ENCODE results near the gene PCSK6. TPM values are rescaled to one million over a fixed set of nuclear protein-coding genes. Genes with fewer than 3 reads are reported as not detected.

PCSK6 gene
- total RNA-seq, 1 experiment from 2014 or later: 3.7 TPM

DNA sequence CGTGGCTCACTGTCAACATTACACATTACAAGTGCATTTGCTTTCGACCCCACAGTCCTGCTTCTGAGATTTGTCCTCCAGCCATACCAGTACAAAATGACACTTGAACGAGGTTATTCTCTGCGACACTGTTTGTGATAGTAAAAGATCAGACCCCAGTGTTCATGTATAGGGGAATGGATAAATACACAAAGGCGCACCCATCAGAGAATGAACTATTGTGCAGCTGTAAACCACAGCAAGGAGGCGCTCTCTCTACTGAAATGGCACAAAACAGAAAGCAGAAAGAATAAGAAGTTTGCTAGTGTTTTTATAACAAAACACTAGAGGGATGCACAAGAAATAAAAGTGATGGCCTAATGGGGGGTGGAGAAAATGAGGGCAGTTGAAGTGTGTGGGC is 232.8 kb downstream of the PCSK6 start:
- no peak overlapping the region for H3K4me3 ChIP-seq (ENCODE audit: low read length)
- CTCF ChIA-PET: no interaction called here
- H3K4me2 ChIP-seq (ENCODE audit: low read length): no peak overlapping the region
- POLR2A ChIA-PET (ENCODE audit: unreplicated experiment): no interaction called here
- no peak overlapping the region for H2AFZ ChIP-seq (ENCODE audit: low read length)
- H3K9me3 ChIP-seq (ENCODE audit: low read length): no peaks in the 10 kb centered on the region
- no peaks in the 10 kb centered on the region for H3F3A ChIP-seq (ENCODE audit: low read length, unreplicated experiment)
- TF ChIP-seq, protein P1, sequence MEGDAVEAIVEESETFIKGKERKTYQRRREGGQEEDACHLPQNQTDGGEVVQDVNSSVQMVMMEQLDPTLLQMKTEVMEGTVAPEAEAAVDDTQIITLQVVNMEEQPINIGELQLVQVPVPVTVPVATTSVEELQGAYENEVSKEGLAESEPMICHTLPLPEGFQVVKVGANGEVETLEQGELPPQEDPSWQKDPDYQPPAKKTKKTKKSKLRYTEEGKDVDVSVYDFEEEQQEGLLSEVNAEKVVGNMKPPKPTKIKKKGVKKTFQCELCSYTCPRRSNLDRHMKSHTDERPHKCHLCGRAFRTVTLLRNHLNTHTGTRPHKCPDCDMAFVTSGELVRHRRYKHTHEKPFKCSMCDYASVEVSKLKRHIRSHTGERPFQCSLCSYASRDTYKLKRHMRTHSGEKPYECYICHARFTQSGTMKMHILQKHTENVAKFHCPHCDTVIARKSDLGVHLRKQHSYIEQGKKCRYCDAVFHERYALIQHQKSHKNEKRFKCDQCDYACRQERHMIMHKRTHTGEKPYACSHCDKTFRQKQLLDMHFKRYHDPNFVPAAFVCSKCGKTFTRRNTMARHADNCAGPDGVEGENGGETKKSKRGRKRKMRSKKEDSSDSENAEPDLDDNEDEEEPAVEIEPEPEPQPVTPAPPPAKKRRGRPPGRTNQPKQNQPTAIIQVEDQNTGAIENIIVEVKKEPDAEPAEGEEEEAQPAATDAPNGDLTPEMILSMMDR (conservative IDR thresholded peaks at IDR 0.05; ENCODE audit: low read depth, low read length): peak; percentile 68
- TF ChIP-seq EZH2 (IDR thresholded peaks at IDR 0.05; ENCODE audit: low read length, unreplicated experiment): no peak
- DNase-seq: peak; percentile 13
- H3K9me2 ChIP-seq (replicated peaks; ENCODE audit: low read length): no peaks in the 10 kb centered on the region
- no peaks in the 10 kb centered on the region for H3K79me2 ChIP-seq (ENCODE audit: low read length)
- no peaks in the 10 kb centered on the region for H3K27me3 ChIP-seq (ENCODE audit: low read length)
- H4K20me1 ChIP-seq (ENCODE audit: low read length): no peaks in the 10 kb centered on the region
- no peak overlapping the region for H3K27ac ChIP-seq (ENCODE audit: low read length)
- BruUV-seq (replicated peaks): no TSS peak
- H3K4me1 ChIP-seq (ENCODE audit: insufficient read depth, low read length): no peaks in the 10 kb centered on the region; the same call in 1 of the 2 replicates
- intact Hi-C loops (cut with micrococcal nuclease): no loop called here
- H3K9ac ChIP-seq (ENCODE audit: low read length): no peak overlapping the region
- ATAC-seq: no peak
- H3K36me3 ChIP-seq (ENCODE audit: low read depth, low read length): no peaks in the 10 kb centered on the region

DNA sequence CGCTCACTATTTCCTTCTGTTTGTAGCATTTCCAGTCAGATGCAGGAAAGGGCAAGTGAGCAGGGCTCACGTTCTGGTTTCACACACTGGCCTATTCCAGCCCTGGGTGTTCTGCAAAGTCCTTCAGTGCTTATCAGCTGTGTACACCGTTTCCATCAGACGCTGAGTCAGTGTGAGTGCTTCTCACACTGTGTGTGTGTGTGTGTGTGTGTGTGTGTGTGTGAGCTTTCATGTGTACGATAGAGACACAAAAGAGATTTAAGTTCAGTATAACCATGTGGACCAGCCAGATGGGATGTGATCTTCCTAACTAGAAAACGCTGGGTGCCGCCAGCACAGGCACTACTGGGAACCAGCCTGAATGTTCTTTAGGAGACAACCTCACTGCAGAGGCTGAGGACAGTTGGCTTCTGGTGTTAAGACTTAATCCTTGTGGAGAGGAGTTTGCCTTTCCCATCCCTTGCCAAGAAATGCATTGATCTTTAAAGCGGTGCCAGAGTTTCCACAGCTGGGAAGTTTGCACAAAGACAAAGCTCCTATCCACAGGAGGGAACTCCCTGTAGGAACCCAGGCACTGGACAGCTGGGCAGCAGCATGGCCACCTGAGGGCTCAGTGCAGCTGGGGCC is 233.8 kb downstream of the PCSK6 start:
- H2AFZ ChIP-seq (ENCODE audit: low read length): no peak overlapping the region
- DNase-seq: no peak
- no peaks in the 10 kb centered on the region for H3K27me3 ChIP-seq (ENCODE audit: low read length)
- H3K27ac ChIP-seq (ENCODE audit: low read length): no peak overlapping the region
- no peak for ATAC-seq
- no peaks in the 10 kb centered on the region for H3K36me3 ChIP-seq (ENCODE audit: low read depth, low read length)
- H3K4me2 ChIP-seq (ENCODE audit: low read length): no peak overlapping the region
- BruUV-seq (replicated peaks): no TSS peak
- H3K4me1 ChIP-seq (ENCODE audit: insufficient read depth, low read length): no peaks in the 10 kb centered on the region; the same call in 1 of the 2 replicates
- no peaks in the 10 kb centered on the region for H3K9me2 ChIP-seq (replicated peaks; ENCODE audit: low read length)
- H3K4me3 ChIP-seq (ENCODE audit: low read length): no peak overlapping the region
- H4K20me1 ChIP-seq (ENCODE audit: low read length): no peaks in the 10 kb centered on the region
- H3K9me3 ChIP-seq (ENCODE audit: low read length): no peaks in the 10 kb centered on the region
- CTCF ChIA-PET: no interaction called here
- intact Hi-C loops (cut with micrococcal nuclease): no loop called here
- POLR2A ChIA-PET (ENCODE audit: unreplicated experiment): no interaction called here
- H3F3A ChIP-seq (ENCODE audit: low read length, unreplicated experiment): no peaks in the 10 kb centered on the region
- TF ChIP-seq, protein P1 (conservative IDR thresholded peaks at IDR 0.05; ENCODE audit: low read depth, low read length): no peak
- TF ChIP-seq EZH2 (IDR thresholded peaks at IDR 0.05; ENCODE audit: low read length, unreplicated experiment): no peak
- TF ChIP-seq EZH2phosphoT487 (IDR thresholded peaks at IDR 0.05; ENCODE audit: borderline replicate concordance, low read length): no peak
- H3K9ac ChIP-seq (ENCODE audit: low read length): no peak overlapping the region
- peaks cover 3% of the 10 kb centered on the region for H3K79me2 ChIP-seq (ENCODE audit: low read length)

DNA sequence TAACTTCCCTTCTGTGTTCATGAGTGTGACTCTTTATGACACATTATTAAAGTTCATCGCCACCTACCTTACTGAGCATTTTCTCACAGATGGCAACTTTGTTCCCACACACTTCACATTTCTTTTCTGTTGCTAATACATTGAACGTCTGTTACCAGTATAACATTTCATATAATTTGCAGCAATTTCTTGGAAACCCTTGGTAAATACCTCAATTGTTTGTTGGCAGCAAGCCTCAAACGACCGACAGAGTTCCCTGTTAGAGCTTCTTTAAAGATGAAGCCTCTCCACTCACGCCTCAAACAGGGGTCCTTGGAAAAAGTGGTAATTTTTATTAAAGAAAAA is 234.5 kb downstream of the PCSK6 start:
- Histone ChIP-seq H3K9me2 (replicated peaks; ENCODE audit: low read length) (no peaks in the 10 kb centered on the region), H3K79me2 (ENCODE audit: low read length) (peaks cover 10% of the 10 kb centered on the region), H3K9ac (ENCODE audit: low read length) (no peak overlapping the region), H3K4me2 (ENCODE audit: low read length) (no peak overlapping the region), H2AFZ (ENCODE audit: low read length) (no peak overlapping the region), H3K27ac (ENCODE audit: low read length) (no peak overlapping the region), H3K4me3 (ENCODE audit: low read length) (no peak overlapping the region), H3K36me3 (ENCODE audit: low read depth, low read length) (no peaks in the 10 kb centered on the region), H4K20me1 (ENCODE audit: low read length) (peaks cover 5% of the 10 kb centered on the region), H3K9me3 (ENCODE audit: low read length) (no peaks in the 10 kb centered on the region), H3K4me1 (ENCODE audit: insufficient read depth, low read length) (peaks cover 3% of the 10 kb centered on the region), H3K27me3 (ENCODE audit: low read length) (no peaks in the 10 kb centered on the region), H3F3A (ENCODE audit: low read length, unreplicated experiment) (no peaks in the 10 kb centered on the region)
- POLR2A ChIA-PET (ENCODE audit: unreplicated experiment): no interaction called here
- intact Hi-C loops (cut with micrococcal nuclease): no loop called here
- CTCF ChIA-PET: no interaction called here
- ATAC-seq (no peak), DNase-seq (no peak)
- no TSS peak for BruUV-seq (replicated peaks)
- TF ChIP-seq, protein P1 (conservative IDR thresholded peaks at IDR 0.05; ENCODE audit: low read depth, low read length): no peak
- no peak for TF ChIP-seq EZH2 (IDR thresholded peaks at IDR 0.05; ENCODE audit: low read length, unreplicated experiment)
- TF ChIP-seq EZH2phosphoT487 (IDR thresholded peaks at IDR 0.05; ENCODE audit: borderline replicate concordance, low read length): no peak

All from PC-3 (cell line).